Measurements from ENCODE around the gene STK32A.
A peak's percentile ranks its signal among the peaks of the same experiment; 100 is the strongest.

Gene STK32A

DNA sequence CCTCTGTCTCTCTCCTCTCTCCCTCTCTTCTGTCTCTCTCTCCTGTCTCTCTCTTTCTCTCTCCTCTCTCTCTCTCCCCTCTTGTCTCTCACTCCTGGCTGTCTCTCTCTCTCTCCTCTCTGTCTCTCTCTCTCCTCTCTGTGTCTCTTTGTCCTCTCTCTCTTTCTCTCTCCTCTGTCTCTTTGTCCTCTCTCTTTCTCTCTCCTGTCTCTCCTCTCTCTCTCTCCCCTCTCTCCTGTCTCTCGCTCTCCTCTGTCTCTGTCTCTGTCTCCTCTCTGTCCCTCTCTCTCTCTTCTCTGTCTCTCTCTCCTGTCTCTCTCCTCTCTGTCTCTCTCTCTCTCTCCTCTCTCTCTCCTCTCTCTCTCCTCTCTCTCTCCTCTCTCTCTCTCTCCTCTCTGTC, 25.0 kb downstream of the STK32A start:
- no peak overlapping the region for H3K4me3 ChIP-seq
- DNase-seq (ENCODE audit: low spot score), result no peak
- TF ChIP-seq CTCF (IDR thresholded peaks at IDR 0.05), result no peak
- no peak overlapping the region for H3K27ac ChIP-seq

DNA sequence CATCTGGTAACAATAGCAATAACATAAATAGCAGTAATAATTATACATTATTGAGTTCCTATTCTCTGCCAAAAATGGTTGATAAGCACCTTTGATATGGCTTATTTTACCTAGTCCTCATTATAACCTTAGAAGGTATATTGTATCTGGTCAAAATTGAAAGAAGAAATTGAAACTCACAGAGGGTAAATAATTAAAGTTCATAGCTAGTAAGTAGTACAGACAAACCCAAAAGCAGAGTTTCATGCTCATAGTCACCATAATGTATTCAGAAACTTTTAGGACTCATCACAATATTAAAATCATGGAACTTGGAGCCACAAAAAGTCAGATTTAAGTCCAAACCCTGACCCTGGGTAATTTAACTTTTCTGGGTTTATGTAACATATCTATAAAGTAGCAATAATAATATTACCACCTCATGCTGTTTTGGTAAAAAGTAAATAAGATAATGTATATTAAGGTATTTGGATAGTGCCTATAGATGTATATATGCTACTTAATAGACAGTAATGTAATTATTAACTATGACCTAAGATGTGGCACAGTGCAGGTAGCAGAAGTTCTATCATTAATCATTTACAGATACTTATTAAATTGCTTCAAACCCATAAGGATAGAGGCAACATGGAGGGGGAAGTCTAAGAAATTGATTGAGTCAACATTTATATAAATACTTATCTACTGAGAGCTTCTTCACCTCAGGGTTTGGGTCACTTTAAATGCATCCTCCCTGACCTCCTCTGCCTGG, 32.4 kb downstream of the STK32A start:
- Histone ChIP-seq H3K4me3 (no peak overlapping the region), H3K27ac (no peak overlapping the region)
- no peak for TF ChIP-seq CTCF (IDR thresholded peaks at IDR 0.05)
- no peak for DNase-seq (ENCODE audit: low spot score)

GRCh38 chr5:147276497-147276896, 41.7 kb downstream of the STK32A start:
- TF ChIP-seq CTCF (IDR thresholded peaks at IDR 0.05), result no peak
- Histone ChIP-seq H3K4me3 (no peak overlapping the region), H3K27ac (no peak overlapping the region)
- DNase-seq (ENCODE audit: low spot score), result no peak

GRCh38 chr5:147286296-147286695, 51.5 kb downstream of the STK32A start:
- no peak for TF ChIP-seq CTCF (IDR thresholded peaks at IDR 0.05)
- Histone ChIP-seq H3K27ac (no peak overlapping the region), H3K4me3 (no peak overlapping the region)
- no peak for DNase-seq (ENCODE audit: low spot score)

DNA sequence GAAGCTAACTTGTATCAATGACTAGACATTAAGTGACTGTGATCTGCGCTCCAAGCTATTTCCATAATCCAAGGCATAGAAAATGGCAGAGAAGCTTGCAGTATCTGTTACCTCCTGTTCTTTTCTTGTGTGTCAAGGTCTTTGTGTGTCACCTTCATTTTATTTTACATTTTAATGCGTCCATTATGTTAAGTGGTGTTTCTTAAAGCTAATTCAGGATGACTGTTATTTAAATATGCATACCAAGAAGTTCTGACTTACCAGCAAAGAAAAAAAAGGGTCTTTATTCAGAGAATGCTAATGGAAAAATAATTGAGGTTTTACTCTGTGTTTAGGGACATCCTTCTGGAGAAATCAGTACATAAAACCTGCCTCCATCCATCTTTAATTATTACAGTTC, 52.3 kb downstream of the STK32A start:
- TF ChIP-seq CTCF (IDR thresholded peaks at IDR 0.05), result no peak
- no peak overlapping the region for H3K4me3 ChIP-seq
- DNase-seq (ENCODE audit: low spot score), result no peak
- H3K27ac ChIP-seq, result no peak overlapping the region

GRCh38 chr5:147290261-147290660, 55.4 kb downstream of the STK32A start:
- Histone ChIP-seq H3K27ac (no peak overlapping the region), H3K4me3 (no peak overlapping the region)
- no peak for DNase-seq (ENCODE audit: low spot score)
- no peak for TF ChIP-seq CTCF (IDR thresholded peaks at IDR 0.05)

GRCh38 chr5:147303251-147303650, 68.4 kb downstream of the STK32A start:
- Histone ChIP-seq H3K27ac (peak overlapping the region; percentile 28 to 49), H3K4me3 (no peak overlapping the region)
- no peak for TF ChIP-seq CTCF (IDR thresholded peaks at IDR 0.05)
- DNase-seq (ENCODE audit: low spot score), result no peak

Data from coronary artery (tissue), 2 donors.